Measurements from ENCODE around the gene PIK3R3.

DNA sequence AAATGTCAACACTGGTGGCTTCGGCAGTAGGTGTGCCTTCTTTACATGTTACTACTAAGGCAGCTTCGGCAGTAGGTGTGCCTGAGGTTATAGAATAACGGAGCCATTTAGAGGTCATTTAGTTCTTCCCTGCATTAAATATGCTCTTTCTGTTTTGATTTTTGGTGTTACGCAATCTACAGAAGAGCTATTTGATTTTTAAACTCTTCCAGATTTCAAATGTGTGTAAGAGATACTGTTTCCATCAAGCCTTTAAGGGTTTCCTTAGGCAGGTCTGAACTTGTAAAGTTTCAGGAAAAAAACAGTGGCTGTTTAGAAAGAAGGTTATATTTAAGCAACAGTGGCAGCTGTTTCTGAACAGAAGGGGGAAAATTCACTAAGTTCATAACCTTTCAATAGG, 54.8 kb downstream of the PIK3R3 start:
- TF ChIP-seq KDM1A (IDR thresholded peaks at IDR 0.05) = no peak
- TF ChIP-seq, protein P1, sequence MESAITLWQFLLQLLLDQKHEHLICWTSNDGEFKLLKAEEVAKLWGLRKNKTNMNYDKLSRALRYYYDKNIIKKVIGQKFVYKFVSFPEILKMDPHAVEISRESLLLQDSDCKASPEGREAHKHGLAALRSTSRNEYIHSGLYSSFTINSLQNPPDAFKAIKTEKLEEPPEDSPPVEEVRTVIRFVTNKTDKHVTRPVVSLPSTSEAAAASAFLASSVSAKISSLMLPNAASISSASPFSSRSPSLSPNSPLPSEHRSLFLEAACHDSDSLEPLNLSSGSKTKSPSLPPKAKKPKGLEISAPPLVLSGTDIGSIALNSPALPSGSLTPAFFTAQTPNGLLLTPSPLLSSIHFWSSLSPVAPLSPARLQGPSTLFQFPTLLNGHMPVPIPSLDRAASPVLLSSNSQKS (CRISPR knock-in tag; IDR thresholded peaks at IDR 0.05) = no peak
- TF ChIP-seq, protein P2, sequence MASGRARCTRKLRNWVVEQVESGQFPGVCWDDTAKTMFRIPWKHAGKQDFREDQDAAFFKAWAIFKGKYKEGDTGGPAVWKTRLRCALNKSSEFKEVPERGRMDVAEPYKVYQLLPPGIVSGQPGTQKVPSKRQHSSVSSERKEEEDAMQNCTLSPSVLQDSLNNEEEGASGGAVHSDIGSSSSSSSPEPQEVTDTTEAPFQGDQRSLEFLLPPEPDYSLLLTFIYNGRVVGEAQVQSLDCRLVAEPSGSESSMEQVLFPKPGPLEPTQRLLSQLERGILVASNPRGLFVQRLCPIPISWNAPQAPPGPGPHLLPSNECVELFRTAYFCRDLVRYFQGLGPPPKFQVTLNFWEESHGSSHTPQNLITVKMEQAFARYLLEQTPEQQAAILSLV (tag; IDR thresholded peaks at IDR 0.05) = peak; percentile 82

All from K562 (cell line).